GM12878 (cell line): ENCODE data around the gene ASH1L. TPM values are rescaled to one million over a fixed set of nuclear protein-coding genes. Genes with fewer than 3 reads are reported as not detected.

ENCODE experiments used
- ATF3 ChIP-seq: IDR thresholded peaks from 2 replicates; pipeline ENCODE4 v1.6.1; 2011; ENCODE audit warnings: low read depth, mild to moderate bottlenecking, low read length, moderate library complexity, borderline replicate concordance; ENCODE audit errors: extremely low read depth
- BMI1 ChIP-seq: fragments of 450-650 bp; IDR thresholded peaks from 2 replicates; pipeline ENCODE4 v1.6.1; 2016; ENCODE audit warnings: mild to moderate bottlenecking, moderate library complexity, borderline replicate concordance
- CHD1 ChIP-seq: IDR thresholded peaks from 2 replicates; pipeline ENCODE4 v1.6.1; 2012; ENCODE audit warnings: low read depth, low read length, improper control_type of control experiment
- CREB1 ChIP-seq: IDR thresholded peaks from 2 replicates; pipeline ENCODE4 v1.6.1; 2012; ENCODE audit warnings: low read depth, mild to moderate bottlenecking, inconsistent platforms
- EP300 ChIP-seq, 2 experiments: fragments of 150-350 bp in 1 of 2; IDR thresholded peaks; 2 replicates each; pipeline ENCODE4 v1.6.1; 2011 to 2012; ENCODE audit warnings: low read depth in 2 of 2, low read length in 2 of 2, borderline replicate concordance in 1 of 2, improper control_type of control experiment in 1 of 2, inconsistent platforms in 1 of 2; ENCODE audit not compliant: control insufficient read depth in 1 of 2
- IKZF2 ChIP-seq, 2 experiments: fragments of 450-650 bp; IDR thresholded peaks; 2 replicates each; pipeline ENCODE4 v1.6.1; 2017; ENCODE audit warnings: mild to moderate bottlenecking in 2 of 2, moderate library complexity in 2 of 2
- LARP7 ChIP-seq: fragments of 450-650 bp; IDR thresholded peaks from 2 replicates; pipeline ENCODE4 v1.6.1; 2017; ENCODE audit warnings: mild to moderate bottlenecking
- MAX ChIP-seq: IDR thresholded peaks from 2 replicates; pipeline ENCODE4 v1.6.1; 2012; ENCODE audit warnings: low read depth, low read length, improper control_type of control experiment
- MEF2B ChIP-seq: fragments of 450-650 bp; IDR thresholded peaks from 2 replicates; pipeline ENCODE4 v1.6.1; 2018; ENCODE audit warnings: mild to moderate bottlenecking, moderate library complexity; ENCODE audit not compliant: partially characterized antibody, poor library complexity, severe bottlenecking
- MTA2 ChIP-seq: fragments of 450-650 bp; IDR thresholded peaks from 2 replicates; pipeline ENCODE4 v1.6.1; 2016; ENCODE audit warnings: low read depth, mild to moderate bottlenecking, moderate library complexity
- MXI1 ChIP-seq: fragments of 150-350 bp; IDR thresholded peaks from 2 replicates; pipeline ENCODE4 v1.6.1; 2011; ENCODE audit warnings: low read depth, mild to moderate bottlenecking, inconsistent platforms, low read length, improper control_type of control experiment
- NR2C2 ChIP-seq: IDR thresholded peaks from 2 replicates; pipeline ENCODE4 v1.6.1; 2011; ENCODE audit warnings: borderline replicate concordance, low read depth; ENCODE audit not compliant: control insufficient read depth, insufficient read length
- POLR2A ChIP-seq: IDR thresholded peaks from 2 replicates; pipeline ENCODE4 v1.6.1; 2011; ENCODE audit warnings: low read depth, mild to moderate bottlenecking, low read length
- POU2F2 ChIP-seq: IDR thresholded peaks from 3 replicates; pipeline ENCODE4 v1.6.1; 2011; ENCODE audit warnings: low read depth, mild to moderate bottlenecking, low read length, borderline replicate concordance
- SP1 ChIP-seq: IDR thresholded peaks from one replicate; pipeline ENCODE4 v1.6.1; 2011; ENCODE audit warnings: low read depth, low read length
- TARDBP ChIP-seq: IDR thresholded peaks from 2 replicates; pipeline ENCODE4 v1.6.1; 2016; ENCODE audit warnings: borderline replicate concordance
- ZNF687 ChIP-seq: fragments of 450-650 bp; IDR thresholded peaks from 2 replicates; pipeline ENCODE4 v1.6.1; 2017; ENCODE audit warnings: mild to moderate bottlenecking, moderate library complexity
- polyA plus RNA-seq, 11 experiments: library from polyadenylated mRNA; depleted of rRNA in 4 of 11; unstranded in 6 of 11; stranded (reverse) in 5 of 11; fragments of >200 nt; fragmentation: Nextera tagmentation in 4 of 11; fragmentation: Illumina TruSeq in 1 of 11; extraction: Ambion mirVana in 4 of 11; extraction: Trizol in 1 of 11; gene quantifications; 1 replicate in 1 of 11; 2 replicates in 10 of 11; pipeline versions ENCODE4 v1.2.1 to v1.2.3, GENCODE V29; 2011 to 2016; ENCODE audit warnings: inconsistent platforms in 2 of 11, missing spikeins in 2 of 11, low read depth in 1 of 11
- total RNA-seq, 4 experiments: library from RNA; depleted of rRNA in 3 of 4; stranded (reverse); fragments of >200 nt in 3 of 4; fragmentation: Illumina TruSeq in 1 of 4; extraction: Trizol in 1 of 4; gene quantifications; 2 replicates each; pipeline versions ENCODE4 v1.2.1 to v1.2.3, GENCODE V29; 2013 to 2021
- TF ChIP-seq, protein P1 (sequence below): fragments of 450-650 bp; IDR thresholded peaks from 2 replicates; pipeline ENCODE4 v1.6.1; 2016; ENCODE audit warnings: mild to moderate bottlenecking
- TF ChIP-seq, protein P2 (sequence below): IDR thresholded peaks from 2 replicates; pipeline ENCODE4 v1.6.1; 2011; ENCODE audit warnings: mild to moderate bottlenecking, low read depth, low read length, moderate library complexity; ENCODE audit not compliant: insufficient replicate concordance
- TF ChIP-seq, protein P3 (sequence below): fragments of 450-650 bp; conservative IDR thresholded peaks from 2 replicates; pipeline ENCODE4 v1.6.1; 2017; ENCODE audit warnings: mild to moderate bottlenecking, moderate library complexity

The ASH1L gene
- total and polyA plus RNA-seq, 10 of the 15 experiments (the other 5 are each of a cell fraction or from before 2014, with no cell fraction given): 1.7 to 23.9 (median 16.6) TPM

- TF ChIP-seq MTA2 (peak; percentile 26; the same call in 1 of the 2 replicates), IKZF2 (IDR thresholded peaks at IDR 0.05) (peak; percentile 55 to 57; a peak in 3 of 4 replicates), LARP7 (0 out of 2 replicates have a peak, but pooled peaks have one; percentile 30), MAX (peak; percentile 50; the same call in 1 of the 2 replicates), CREB1 (peak; percentile 59; the same call in 1 of the 2 replicates), ATF3 (peak; percentile 49; the same call in 1 of the 2 replicates), POU2F2 (peak; percentile 65; the same call in 2 of the 3 replicates), MEF2B (peak; percentile 47), SP1 (peak; percentile 63), NR2C2 (no peak), POLR2A (peak; percentile 84), EP300 (IDR thresholded peaks at IDR 0.05; ENCODE audit: borderline replicate concordance in 1 of 2, control insufficient read depth in 1 of 2, low read depth in 2 of 2, low read length in 2 of 2) (no peak), CHD1 (no peak), MXI1 (peak; percentile 95), TARDBP (no peak), BMI1 (no peak), ZNF687 (peak; percentile 46; the same call in 1 of the 2 replicates)
- TF ChIP-seq, protein P1, sequence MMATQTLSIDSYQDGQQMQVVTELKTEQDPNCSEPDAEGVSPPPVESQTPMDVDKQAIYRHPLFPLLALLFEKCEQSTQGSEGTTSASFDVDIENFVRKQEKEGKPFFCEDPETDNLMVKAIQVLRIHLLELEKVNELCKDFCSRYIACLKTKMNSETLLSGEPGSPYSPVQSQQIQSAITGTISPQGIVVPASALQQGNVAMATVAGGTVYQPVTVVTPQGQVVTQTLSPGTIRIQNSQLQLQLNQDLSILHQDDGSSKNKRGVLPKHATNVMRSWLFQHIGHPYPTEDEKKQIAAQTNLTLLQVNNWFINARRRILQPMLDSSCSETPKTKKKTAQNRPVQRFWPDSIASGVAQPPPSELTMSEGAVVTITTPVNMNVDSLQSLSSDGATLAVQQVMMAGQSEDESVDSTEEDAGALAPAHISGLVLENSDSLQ: peak; percentile 75
- TF ChIP-seq, protein P2, sequence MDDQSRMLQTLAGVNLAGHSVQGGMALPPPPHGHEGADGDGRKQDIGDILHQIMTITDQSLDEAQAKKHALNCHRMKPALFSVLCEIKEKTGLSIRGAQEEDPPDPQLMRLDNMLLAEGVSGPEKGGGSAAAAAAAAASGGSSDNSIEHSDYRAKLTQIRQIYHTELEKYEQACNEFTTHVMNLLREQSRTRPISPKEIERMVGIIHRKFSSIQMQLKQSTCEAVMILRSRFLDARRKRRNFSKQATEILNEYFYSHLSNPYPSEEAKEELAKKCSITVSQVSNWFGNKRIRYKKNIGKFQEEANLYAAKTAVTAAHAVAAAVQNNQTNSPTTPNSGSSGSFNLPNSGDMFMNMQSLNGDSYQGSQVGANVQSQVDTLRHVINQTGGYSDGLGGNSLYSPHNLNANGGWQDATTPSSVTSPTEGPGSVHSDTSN: peak; percentile 82
- TF ChIP-seq, protein P3, sequence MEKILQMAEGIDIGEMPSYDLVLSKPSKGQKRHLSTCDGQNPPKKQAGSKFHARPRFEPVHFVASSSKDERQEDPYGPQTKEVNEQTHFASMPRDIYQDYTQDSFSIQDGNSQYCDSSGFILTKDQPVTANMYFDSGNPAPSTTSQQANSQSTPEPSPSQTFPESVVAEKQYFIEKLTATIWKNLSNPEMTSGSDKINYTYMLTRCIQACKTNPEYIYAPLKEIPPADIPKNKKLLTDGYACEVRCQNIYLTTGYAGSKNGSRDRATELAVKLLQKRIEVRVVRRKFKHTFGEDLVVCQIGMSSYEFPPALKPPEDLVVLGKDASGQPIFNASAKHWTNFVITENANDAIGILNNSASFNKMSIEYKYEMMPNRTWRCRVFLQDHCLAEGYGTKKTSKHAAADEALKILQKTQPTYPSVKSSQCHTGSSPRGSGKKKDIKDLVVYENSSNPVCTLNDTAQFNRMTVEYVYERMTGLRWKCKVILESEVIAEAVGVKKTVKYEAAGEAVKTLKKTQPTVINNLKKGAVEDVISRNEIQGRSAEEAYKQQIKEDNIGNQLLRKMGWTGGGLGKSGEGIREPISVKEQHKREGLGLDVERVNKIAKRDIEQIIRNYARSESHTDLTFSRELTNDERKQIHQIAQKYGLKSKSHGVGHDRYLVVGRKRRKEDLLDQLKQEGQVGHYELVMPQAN: peak; percentile 94
Measured at GRCh38 chr1:155609515-155610256, 47.1 kb upstream of the ASH1L start, which contains the start of gene MSTO1 (continued).
